ENCODE results near the gene EEF1AKMT3.

The EEF1AKMT3 gene

GRCh38 chr12:57729321-57729844 lies 43.0 kb upstream of the EEF1AKMT3 start:
- no peak overlapping the region for H3K9ac ChIP-seq (ENCODE audit: low read length)
- DNase-seq: no peak
- H3K27me3 ChIP-seq (replicated peaks; ENCODE audit: insufficient read depth, low read length): no peaks in the 10 kb centered on the region
- H3K9me2 ChIP-seq (replicated peaks; ENCODE audit: insufficient read depth, low read length): no peaks in the 10 kb centered on the region
- H3K4me2 ChIP-seq (ENCODE audit: low read depth, low read length): no peak overlapping the region
- no peaks in the 10 kb centered on the region for H3K36me3 ChIP-seq (replicated peaks; ENCODE audit: insufficient read depth, low read length)
- no peaks in the 10 kb centered on the region for H3K79me2 ChIP-seq (ENCODE audit: low read length)
- H3F3A ChIP-seq (ENCODE audit: insufficient read depth, low read length): no peaks in the 10 kb centered on the region; the same call in 1 of the 2 replicates
- no peaks in the 10 kb centered on the region for H3K4me1 ChIP-seq (ENCODE audit: low read length)
- no peaks in the 10 kb centered on the region for H4K20me1 ChIP-seq (ENCODE audit: insufficient read depth, low read length)
- TF ChIP-seq EZH2phosphoT487 (IDR thresholded peaks at IDR 0.05; ENCODE audit: low read length): no peak
- TF ChIP-seq, protein P1, sequence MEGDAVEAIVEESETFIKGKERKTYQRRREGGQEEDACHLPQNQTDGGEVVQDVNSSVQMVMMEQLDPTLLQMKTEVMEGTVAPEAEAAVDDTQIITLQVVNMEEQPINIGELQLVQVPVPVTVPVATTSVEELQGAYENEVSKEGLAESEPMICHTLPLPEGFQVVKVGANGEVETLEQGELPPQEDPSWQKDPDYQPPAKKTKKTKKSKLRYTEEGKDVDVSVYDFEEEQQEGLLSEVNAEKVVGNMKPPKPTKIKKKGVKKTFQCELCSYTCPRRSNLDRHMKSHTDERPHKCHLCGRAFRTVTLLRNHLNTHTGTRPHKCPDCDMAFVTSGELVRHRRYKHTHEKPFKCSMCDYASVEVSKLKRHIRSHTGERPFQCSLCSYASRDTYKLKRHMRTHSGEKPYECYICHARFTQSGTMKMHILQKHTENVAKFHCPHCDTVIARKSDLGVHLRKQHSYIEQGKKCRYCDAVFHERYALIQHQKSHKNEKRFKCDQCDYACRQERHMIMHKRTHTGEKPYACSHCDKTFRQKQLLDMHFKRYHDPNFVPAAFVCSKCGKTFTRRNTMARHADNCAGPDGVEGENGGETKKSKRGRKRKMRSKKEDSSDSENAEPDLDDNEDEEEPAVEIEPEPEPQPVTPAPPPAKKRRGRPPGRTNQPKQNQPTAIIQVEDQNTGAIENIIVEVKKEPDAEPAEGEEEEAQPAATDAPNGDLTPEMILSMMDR (IDR thresholded peaks at IDR 0.05; ENCODE audit: low read length): no peak
- no peak for TF ChIP-seq EZH2 (optimal IDR thresholded peaks at IDR 0.05; ENCODE audit: low read depth, low read length)
- no peak overlapping the region for H3K27ac ChIP-seq (ENCODE audit: low read length)
- no peaks in the 10 kb centered on the region for H3K9me3 ChIP-seq (replicated peaks; ENCODE audit: insufficient read depth, low read length)
- no peak overlapping the region for H2AFZ ChIP-seq (ENCODE audit: low read length)
- H3K4me3 ChIP-seq (ENCODE audit: low read length): no peak overlapping the region

GRCh38 chr12:57730336-57731067 lies 41.9 kb upstream of the EEF1AKMT3 start:
- no peak for TF ChIP-seq EZH2phosphoT487 (IDR thresholded peaks at IDR 0.05; ENCODE audit: low read length)
- TF ChIP-seq EZH2 (optimal IDR thresholded peaks at IDR 0.05; ENCODE audit: low read depth, low read length): no peak
- TF ChIP-seq, protein P1 (IDR thresholded peaks at IDR 0.05; ENCODE audit: low read length): no peak
- Histone ChIP-seq H3K36me3 (replicated peaks; ENCODE audit: insufficient read depth, low read length) (no peaks in the 10 kb centered on the region), H3K4me1 (ENCODE audit: low read length) (no peaks in the 10 kb centered on the region), H3K9me2 (replicated peaks; ENCODE audit: insufficient read depth, low read length) (no peaks in the 10 kb centered on the region), H3K4me2 (ENCODE audit: low read depth, low read length) (no peak overlapping the region), H3F3A (ENCODE audit: insufficient read depth, low read length) (no peaks in the 10 kb centered on the region), H3K27me3 (replicated peaks; ENCODE audit: insufficient read depth, low read length) (no peaks in the 10 kb centered on the region), H3K9ac (ENCODE audit: low read length) (no peak overlapping the region), H3K79me2 (ENCODE audit: low read length) (no peaks in the 10 kb centered on the region), H3K4me3 (ENCODE audit: low read length) (no peak overlapping the region), H2AFZ (ENCODE audit: low read length) (no peak overlapping the region), H3K9me3 (replicated peaks; ENCODE audit: insufficient read depth, low read length) (no peaks in the 10 kb centered on the region), H3K27ac (ENCODE audit: low read length) (no peak overlapping the region), H4K20me1 (ENCODE audit: insufficient read depth, low read length) (no peaks in the 10 kb centered on the region)
- DNase-seq: no peak

- Histone ChIP-seq H4K20me1 (ENCODE audit: insufficient read depth, low read length) (no peaks in the 10 kb centered on the region), H3K36me3 (replicated peaks; ENCODE audit: insufficient read depth, low read length) (no peaks in the 10 kb centered on the region), H3K27ac (ENCODE audit: low read length) (no peak overlapping the region), H3K9me3 (replicated peaks; ENCODE audit: insufficient read depth, low read length) (no peaks in the 10 kb centered on the region), H3F3A (ENCODE audit: insufficient read depth, low read length) (no peaks in the 10 kb centered on the region), H3K4me1 (ENCODE audit: low read length) (no peaks in the 10 kb centered on the region), H3K9me2 (replicated peaks; ENCODE audit: insufficient read depth, low read length) (no peaks in the 10 kb centered on the region), H3K4me2 (ENCODE audit: low read depth, low read length) (no peak overlapping the region), H2AFZ (ENCODE audit: low read length) (no peak overlapping the region), H3K4me3 (ENCODE audit: low read length) (no peak overlapping the region), H3K9ac (ENCODE audit: low read length) (no peak overlapping the region), H3K27me3 (replicated peaks; ENCODE audit: insufficient read depth, low read length) (no peaks in the 10 kb centered on the region), H3K79me2 (ENCODE audit: low read length) (0 out of 2 replicates have a peak, but pooled peaks cover 2% of the 10 kb centered on the region)
- DNase-seq: no peak
- TF ChIP-seq EZH2 (optimal IDR thresholded peaks at IDR 0.05; ENCODE audit: low read depth, low read length): no peak
- TF ChIP-seq, protein P1 (IDR thresholded peaks at IDR 0.05; ENCODE audit: low read length): no peak
- no peak for TF ChIP-seq EZH2phosphoT487 (IDR thresholded peaks at IDR 0.05; ENCODE audit: low read length)
Observed at GRCh38 chr12:57731411-57732080, 40.9 kb upstream of the EEF1AKMT3 start.

Data from MM.1S (cell line).